Left kidney (tissue), 8 donors: ENCODE data around the gene CARD16. TPM values are rescaled to one million over a fixed set of nuclear protein-coding genes. Genes with fewer than 3 reads are reported as not detected.
"Not testable (repeated sequence)": the region's sequence is repeated elsewhere in the genome, so short reads cannot be mapped to it uniquely, and the experiment has no call there.

Experiments
- DNase-seq: peaks from one replicate; pipeline ENCODE4 v3.0.0-alpha.2; 2013
- long read RNA-seq, 8 donors: transcript quantifications; one replicate each; lab custom pipeline, GENCODE V29; 2026
- polyA plus RNA-seq: library from polyadenylated mRNA; unstranded; fragments of 120-200 nt; gene quantifications from one replicate; pipeline ENCODE4 v1.2.1, GENCODE V29; 2013; ENCODE audit not compliant: insufficient read length

CARD16 gene
- polyA plus RNA-seq = 0.70 TPM
- long read RNA-seq, donor 1 = 0 reads
- long read RNA-seq, donor 2, partial matches to known transcripts = 0 of 3 reads
- long read RNA-seq, donor 2, other reads (novel, unspliced or antisense) = 0 of 3 reads
- long read RNA-seq, donor 3, partial matches to known transcripts = 0 of 1 reads
- long read RNA-seq, donor 3, other reads (novel, unspliced or antisense) = 0 of 1 reads
- long read RNA-seq, donor 4, partial matches to known transcripts = 0 of 1 reads
- long read RNA-seq, donor 4, other reads (novel, unspliced or antisense) = 0 of 1 reads
- long read RNA-seq, donor 5, partial matches to known transcripts = 0 of 3 reads
- long read RNA-seq, donor 5, other reads (novel, unspliced or antisense) = 0 of 3 reads
- long read RNA-seq, donor 6 = 0 reads
- long read RNA-seq, donor 7, partial matches to known transcripts = 0 of 4 reads
- long read RNA-seq, donor 7, other reads (novel, unspliced or antisense) = 0 of 4 reads
- long read RNA-seq, donor 8 = 0 reads

DNA sequence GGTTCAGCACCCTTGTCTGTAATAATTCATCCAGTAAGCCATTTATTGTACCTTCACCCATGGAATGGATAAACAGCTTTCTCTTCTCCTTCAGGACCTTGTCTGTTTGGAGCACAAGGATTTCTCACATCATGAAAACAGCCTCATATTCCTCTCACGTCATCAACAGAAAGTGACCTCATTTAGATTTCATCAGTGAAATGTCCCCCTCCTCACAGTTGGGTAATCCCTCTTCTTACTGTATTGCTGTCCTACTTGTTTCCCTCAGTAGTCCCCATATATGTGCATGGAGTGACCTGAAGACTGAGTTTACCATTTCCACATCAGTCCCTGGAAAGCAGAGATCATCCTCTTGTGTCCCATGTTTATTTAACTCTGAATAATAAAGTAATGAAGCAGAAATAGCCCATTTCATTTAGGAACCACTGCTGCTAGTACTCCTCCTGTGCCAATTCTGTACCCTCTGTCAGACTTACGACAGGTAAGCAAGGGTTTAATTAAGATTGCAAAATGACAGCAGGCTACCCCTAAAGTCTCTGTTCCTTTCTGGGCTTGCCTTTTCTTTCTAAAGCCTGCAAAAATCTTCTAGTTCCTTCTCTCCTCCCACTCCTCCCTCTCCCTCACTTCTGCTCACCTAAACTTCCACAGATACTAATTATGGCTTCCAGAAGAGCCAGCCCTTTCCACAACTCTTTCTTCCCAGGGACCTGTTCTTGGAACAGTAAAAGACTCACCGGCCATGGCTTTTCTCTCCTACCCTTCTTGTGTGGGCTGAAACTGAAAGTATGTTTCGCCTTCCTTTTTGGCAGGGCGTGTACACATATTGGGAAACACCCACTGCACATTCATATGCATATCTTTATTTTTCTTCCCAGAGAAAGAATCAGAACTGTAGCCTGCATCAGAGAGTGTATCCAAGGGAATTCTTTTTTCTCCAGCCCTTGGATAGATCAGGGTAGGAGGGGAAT is at the start of gene CARD16:
CARD16 (minus strand) TSS at position 779 of the 968 bp plus-strand sequence; CDS start at position 741, 38 bp downstream.
- not testable (repeated sequence) for DNase-seq

DNA sequence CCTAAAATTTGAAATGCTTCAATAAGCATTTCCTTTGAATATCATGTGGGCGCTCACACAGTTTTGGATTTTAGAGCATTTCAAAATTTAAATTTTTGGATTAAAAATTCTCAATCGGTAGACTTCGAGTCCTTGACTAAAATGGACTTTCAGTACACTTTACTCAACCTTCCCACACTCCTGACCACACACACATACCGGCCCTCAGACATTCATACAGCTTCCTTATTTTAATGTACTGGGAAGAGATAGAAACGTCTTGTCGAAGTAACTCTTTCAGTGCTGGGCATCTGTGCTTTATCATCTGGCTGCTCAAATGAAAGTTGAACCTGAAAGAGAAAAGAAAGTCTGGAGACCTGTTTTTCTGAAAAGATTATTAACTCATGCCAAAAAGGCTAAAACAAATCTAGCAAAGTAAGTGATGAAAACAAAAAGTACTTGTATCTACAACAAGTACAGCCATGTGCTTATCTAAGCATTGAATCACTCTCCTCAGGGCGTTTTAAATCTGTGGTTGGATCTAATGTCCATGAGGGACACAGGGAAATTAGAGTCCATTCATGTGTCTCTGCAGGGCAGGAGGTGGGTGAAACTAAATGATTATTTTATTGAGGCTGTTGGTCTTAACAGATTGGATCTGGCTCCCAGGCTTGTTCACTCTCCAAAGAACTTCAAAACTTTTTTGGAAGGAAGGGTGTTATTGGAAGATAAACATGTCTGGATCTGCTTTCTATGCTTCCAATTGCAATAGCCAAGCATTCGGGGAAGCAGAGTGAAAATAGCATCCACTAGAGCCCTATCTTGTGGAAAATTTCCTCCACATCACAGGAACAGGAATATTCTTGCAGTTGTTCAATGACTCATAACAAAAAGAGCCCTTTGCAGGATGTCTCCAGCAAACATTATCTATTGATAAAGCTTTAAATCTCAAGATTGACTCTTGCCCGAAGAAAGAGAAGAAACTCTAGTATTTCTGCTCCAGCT is 47.4 kb upstream of the CARD16 start:
- DNase-seq = no peak

DNA sequence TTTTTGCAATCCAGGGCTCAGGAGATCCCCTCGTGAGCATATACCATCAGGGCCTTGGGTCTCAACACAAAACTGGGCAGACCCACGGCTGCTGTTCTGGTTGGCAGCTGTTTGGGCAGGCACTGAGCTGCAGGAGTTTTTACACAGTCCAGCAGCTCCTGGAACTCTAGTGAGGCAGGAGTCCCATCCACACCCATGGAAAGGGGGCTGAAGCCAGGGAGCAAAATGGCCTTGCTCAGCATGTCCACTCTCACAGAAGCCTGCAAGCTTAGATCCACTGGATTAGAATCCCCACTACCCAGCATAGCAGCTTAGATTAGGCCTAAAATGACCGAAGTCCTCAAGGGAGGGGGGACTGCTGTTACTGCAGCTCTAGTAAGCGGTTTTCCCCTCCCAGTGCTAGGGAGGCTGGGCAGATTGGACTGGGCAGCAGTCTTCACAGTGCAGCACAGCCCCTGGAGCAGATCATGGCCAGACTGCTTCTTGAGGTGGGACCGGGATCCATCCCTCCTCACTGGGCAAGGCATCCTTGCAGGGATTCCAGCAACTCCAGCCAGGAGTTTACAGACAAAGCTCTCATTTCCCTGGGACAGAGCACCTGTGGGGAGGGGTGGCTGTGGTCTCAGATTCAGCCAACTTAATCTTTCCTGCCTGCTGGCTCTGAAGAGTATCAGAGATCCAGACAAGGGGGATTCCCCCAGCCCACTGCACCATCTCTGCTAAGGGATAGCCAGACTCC is 36.4 kb upstream of the CARD16 start:
- DNase-seq = no peak

DNA sequence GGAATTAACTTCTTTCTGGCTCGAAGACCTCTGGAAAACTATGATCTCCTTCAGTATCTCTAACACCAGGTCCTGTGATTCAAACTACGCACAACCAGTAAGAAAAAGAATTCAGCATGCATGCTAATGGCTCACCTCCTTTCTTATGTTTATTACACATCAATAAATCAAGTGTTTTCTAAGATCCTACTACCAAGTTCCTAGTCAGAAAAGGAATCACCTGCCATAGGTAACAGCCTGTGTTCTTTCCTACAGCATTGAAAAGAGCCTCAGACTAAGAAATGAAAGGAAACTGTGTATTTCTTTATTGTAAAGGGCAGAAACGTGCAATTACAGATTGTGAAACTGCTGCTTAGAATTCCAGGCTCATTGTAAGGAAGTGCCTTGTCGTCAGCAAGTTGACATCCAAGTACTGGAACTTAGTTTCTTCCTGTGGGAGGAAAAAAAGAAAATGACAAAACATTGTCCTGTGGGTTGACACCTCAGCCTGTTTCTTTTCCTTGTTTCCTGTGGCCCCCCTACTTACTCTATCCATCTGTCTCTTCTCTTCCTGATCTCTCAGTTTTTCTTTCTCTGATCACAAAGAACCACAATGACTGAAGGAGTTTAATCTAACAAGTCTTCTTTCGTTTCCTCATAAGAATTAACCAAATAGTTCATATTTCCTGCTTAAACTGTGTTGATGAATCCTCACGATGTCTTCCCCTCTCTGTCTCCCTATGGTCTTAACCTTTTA is 35.2 kb upstream of the CARD16 start:
- DNase-seq = peak; percentile 1

DNA sequence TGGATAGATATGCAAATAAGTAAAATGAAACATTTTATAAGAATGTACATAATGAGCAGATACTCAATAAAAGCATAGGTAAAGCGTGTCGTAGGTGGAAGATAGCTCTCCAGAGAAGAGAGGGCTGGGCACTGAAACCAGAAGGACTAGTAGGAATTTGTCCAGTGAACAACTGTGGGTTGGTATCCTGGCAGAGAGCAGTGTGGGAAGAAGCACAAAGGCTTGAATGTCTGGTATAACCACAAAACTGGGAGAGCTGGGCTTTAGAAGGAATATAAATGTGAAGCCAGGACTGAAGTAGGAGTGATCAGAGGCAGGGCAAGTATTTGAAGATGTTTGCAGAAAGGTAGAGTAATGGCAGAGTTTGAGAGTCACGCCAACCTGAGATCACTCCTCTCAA is 33.1 kb upstream of the CARD16 start:
- no peak for DNase-seq

DNA sequence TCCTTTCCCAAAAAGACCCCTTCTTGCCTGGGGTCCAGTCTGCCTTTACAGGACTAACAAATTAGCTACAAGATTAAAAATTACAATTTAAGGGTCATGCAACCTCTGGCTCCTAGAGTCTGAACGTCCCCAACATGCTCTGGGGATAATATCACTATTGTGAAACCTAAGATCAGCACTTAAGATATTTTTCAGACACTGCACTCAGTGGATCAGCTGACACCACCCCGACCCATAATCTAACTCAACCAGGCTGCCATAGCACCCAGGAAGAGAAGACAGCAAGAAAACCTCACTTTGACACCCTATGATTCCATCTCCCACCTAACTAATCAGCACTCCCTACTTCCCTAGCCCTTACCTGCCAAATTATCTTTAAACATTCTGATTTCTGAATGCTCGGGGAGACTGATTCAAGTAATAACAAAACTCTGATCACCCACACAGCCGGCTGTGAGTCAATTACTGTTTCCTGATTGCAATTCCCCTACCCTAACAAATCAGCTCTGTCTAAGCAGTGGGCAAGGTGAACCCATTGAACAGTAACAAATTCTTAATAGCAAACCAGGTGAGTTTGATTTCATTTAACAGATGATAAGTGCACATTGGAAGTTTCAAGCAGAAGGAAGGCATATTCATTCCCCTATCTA is 32.1 kb upstream of the CARD16 start:
- not testable (repeated sequence) for DNase-seq

DNA sequence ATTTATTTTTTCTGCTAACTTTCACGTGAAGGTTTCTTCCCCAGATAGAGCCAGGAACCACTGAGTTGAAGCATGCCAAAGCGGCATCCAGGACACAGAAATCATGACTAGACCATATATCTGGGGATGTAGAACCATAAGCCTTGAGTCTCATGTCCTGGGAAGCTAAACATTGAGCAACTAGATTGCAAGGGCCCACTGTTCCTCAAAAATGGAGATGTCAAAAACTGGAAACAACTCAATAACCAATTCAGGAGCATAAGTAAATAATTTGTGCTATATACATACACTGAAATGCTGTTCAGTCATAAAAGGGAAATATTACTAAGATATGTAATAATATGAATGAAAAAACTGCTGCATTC is 29.0 kb upstream of the CARD16 start:
- no peak for DNase-seq

DNA sequence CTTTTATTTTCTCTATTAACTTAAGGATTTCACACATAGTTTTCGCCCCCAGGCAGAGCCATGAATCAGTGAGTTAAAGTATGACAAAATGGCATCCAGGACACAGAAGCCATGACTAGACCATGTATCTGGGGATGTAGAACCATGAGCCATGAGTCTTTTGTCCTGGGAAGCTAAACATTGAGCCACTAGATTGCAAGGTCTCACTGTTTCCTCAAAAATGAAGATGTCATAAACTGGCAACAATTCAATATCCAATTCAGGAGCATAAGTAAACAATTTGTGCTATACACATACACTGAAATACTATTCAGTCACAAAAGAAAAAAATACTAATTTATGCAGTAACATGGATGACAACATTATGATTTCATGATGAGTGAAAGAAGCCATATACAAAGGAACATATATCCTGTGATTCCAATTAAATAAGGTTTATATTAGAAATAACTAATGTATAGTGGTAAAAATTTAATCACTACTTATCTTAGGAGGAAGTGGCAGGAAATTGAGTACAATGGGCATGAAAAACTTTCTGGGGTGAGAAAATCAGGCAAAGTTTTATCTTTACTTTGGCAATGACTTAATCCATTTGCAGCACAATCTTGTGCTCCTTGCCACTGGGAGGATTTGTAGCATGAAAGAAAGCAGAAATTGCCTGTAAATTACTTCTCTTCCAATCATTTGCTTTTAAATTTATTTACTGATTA is 28.5 kb upstream of the CARD16 start:
- no peak for DNase-seq

DNA sequence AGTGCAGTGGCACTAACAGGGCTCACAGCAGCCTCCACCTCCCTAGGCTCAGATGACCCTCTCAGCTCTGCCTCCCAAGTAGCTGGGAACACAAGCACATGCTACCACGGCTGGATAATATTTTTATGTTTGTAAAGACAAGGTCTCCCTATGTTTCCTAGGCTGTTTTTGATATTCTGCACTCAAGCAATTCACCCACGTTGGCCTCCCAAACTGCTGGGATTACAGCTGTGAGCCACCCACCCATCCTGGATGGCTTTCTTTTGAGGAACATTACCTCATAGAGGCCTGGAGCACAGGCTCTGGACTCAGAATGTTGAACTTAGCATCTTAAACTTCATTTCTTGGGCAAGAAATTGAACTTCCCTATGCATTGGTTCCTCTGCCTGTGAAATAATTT is 26.9 kb upstream of the CARD16 start:
- DNase-seq = not testable (repeated sequence)

DNA sequence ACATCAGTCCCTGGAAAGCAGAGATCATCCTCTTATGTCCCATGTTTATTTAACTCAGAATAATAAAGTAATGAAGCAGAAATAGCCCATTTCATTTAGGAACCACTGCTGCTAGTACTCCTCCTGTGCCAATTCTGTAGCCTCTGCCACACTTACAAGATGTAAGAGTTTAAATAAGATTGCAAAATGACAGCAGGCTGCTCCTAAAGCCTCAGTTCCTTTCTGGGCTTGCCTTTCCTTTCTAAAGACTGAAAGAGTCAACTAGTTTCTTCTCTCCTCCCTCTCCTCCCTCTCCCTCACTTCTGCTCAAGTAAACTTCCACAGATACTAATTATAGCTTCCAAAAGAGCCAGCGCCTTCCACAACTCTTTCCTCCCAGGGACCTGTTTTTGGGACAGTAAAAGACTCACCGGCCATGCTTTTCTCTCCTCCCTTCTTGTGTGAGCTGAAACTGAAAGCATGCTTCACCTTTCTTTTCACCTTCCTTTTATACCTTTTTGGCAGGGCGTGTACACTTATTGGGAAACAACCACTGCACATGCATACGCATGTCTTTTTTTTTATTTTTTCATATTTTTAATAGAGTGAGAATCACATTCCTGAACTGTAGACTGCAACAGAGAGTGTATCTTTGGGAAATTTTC is 26.1 kb upstream of the CARD16 start:
- DNase-seq = no peak

DNA sequence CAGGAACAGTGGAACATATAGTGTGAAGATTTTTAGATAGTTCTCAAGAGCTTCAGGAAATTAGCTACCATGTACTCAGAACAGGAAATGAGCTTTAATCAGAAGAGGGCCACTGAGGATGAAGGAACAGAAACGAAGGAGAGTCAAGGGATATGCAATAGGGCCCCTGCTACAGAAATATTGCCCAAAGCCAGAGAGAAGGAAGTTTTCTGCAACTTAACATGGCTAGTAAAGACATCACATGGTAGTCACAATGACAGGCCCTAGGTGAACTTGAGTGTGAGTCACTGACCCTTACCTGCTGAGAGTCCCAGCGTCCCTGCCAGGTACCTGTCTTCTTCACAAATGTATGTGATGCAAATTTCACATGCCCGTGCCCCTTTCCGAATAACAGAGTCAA is 25.2 kb upstream of the CARD16 start:
- no peak for DNase-seq

DNA sequence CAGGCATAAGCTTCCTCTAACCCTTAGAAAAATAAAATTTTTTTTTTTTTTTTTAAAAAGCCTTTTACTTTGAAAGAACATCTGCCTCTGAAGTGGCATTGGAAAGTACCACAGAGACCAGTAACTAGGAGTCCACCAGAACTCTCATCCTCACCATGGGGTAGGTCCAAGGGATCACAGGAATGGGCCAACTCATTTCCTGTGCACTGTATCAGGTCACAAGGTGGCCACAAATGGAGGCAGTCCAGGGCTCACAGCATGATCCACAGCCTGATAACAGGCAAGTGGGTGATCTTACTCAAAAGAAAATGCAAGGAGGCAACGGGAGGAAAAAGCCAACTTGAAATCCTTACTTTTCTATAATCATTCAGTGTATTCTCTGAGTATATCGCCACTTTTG is 24.6 kb upstream of the CARD16 start:
- not testable (repeated sequence) for DNase-seq

DNA sequence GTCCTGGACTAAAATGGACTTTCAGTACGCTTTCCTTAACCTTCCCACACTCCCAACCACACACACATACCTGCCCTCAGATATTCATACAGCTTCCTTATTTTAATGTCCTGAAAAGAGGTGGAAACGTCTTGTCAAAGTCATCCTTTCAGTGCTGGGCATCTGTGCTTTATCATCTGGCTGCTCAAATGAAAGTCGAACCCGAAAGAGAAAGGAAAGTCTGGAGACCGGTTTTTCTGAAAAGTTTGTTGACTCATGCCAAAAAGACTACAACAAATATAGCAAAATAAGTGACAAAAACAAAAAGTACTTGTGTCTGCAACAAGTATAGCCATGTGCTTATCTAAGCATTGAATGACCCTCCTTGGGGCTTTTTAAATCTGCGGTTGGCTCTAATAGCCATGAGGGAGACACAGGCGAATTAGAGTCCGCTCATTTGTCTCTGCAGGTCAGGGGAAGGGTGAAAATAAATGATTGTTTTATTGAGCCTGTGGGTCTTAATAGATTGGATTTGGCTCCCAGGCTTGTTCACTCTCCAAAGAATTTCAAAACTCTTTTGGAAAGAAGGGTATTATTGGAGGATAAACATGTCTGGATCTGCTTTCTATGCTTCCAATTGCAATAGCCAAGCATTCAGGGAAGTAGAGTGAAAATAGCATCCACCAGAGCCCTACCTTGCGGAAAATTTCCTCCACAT is 18.3 kb upstream of the CARD16 start:
- DNase-seq = not testable (repeated sequence)

DNA sequence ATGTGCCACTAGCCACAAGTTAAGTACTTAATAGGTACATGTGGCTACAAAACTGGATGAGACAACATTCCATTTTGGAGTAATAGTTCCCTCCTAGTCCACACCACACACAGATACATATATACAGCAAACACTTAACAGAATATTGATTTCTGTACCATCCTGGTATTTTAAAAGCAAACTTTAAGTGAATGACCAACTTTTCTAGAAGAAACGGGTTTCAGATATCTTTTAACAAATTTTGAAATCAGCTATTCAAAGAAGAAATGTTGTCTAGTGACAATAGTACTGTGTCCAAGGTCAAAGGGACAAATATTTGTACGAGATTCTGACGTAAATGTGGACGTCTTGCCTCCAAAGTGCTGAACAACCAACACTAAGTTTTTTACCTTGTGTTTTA is 12.3 kb upstream of the CARD16 start:
- no peak for DNase-seq

DNA sequence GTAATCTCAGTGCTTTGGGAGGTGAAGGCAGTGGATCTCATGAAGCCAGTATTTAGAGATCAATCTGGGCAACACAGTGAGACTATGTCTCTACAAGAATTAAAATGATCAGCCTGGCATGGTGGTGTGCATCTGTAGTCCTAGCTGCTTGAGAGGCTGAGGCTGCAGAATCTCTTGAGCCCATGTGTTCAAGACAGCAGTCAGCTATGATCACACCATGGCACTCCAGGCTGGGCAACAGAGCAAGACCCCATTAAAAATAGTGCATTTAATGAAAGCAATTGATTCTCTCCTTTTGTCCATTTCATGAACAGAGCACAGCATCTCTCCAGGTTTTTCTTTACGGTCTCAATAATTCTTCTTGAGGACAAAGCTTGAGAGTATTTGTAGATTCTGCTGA is 11.3 kb upstream of the CARD16 start:
- DNase-seq = no peak

DNA sequence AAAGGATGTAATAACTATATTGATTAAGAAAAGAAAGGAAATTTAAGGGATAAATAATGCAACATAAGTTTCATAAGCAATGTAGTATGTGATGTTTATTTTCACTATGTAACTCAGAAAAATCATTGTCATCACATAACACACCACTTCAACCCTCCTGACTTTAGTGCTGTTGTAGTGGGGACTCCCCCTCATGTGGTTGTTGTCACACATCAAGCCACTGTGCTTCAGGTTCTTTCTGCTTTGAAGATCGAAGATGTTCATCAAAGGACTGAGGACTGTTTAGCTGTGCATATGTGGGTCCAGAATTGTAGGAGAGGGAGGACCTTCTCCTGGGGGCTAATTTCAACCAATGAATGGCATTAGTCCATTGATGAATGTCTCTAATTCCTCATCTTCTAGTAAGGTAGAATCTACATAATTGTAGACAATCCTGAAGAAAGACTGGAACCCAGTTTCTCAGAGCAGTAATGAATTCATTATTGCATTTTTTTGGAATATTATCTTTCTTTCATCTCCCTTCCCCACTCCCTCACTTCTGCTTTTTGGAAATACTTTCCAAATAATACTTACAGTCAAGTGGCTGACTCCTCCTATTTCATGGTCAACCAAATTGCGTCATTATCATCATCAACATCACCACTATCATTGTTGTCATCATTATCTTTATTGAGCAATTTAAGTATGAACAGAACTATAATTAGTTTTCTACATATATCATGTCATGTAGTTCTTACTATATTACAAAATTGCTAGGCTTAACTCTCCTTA is 9.8 kb upstream of the CARD16 start:
- no peak for DNase-seq

DNA sequence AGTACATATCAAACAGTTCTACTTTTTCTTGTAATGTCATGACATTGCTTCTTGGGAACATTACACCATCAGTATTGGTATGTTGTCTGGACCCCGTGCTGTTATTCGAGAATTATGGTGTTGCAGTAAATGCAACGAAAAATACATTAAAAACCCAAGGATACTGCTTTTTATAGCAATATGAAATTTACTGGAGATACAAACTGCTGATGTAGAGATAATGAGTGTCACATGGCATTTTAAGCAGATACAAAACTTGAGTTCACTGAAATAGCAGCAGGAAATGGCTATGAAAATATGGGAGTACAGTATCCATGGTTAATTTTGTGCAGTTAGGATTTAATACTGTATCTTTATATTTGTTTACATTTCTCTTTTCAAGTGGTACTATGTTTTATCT is 7.4 kb upstream of the CARD16 start:
- DNase-seq = no peak
